NCI-H2171 (cell line): ENCODE measurements around the gene SLC4A9.
A peak's percentile ranks its signal among the peaks of the same experiment; 100 is the strongest.
"Not testable (repeated sequence)": the region's sequence is repeated elsewhere in the genome, so short reads cannot be mapped to it uniquely, and the experiment has no call there.

Experiments used
- DNase-seq: peaks from one replicate; lab custom pipeline; 2025; lab: John Stamatoyannopoulos, UW

The SLC4A9 gene

GRCh38 chr5:140339636-140340035 is 20.4 kb upstream of the SLC4A9 start:
- DNase-seq: no peak

DNA sequence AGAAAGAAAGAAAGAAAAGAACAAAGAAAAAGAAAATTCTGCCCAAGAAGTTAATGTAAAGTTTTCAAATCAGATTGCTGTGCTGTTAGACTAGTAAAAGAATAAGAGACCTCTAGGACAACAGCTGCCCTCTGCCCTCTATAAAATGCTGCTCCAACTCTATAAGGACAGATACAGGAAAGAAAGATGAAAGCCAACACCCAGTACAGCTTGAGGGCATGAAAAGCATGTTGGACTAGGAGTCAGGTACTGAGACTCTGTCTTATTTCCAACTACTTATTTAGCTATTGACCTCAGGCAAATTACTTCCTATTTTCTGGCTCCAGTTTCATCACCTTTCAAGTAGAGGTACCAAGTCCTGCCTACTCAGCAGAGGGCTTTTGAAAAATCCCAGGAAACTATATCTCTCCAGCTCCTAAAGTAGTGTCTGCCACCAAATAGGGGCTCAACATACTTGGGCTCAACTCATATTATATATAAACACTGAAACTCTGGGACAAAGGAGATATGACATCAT is 19.3 kb upstream of the SLC4A9 start:
- no peak for DNase-seq

GRCh38 chr5:140341591-140341990 is 18.4 kb upstream of the SLC4A9 start:
- no peak for DNase-seq

DNA sequence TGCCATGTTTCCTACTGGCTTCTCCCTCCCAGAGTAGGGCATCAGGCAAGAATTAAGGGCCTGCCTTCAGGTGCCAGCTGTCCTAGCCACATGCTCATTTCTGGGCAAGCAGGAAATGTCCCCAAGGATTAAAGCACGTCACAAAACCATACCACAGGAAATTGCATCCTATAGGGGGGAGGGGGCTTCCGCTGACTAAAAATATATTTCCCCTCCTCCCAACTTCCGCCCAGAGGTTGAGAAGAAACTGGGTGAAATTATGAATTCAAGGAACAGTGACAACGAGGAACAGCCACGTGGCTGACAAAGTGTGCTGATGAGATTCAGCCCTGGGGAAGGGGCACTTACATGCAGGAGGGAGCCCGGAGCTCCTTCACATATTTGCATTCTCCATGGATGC is 17.7 kb upstream of the SLC4A9 start:
- no peak for DNase-seq

- DNase-seq: no peak
Measured at GRCh38 chr5:140342896-140343295, 17.1 kb upstream of the SLC4A9 start.

GRCh38 chr5:140343849-140344248 is 16.1 kb upstream of the SLC4A9 start:
- DNase-seq: not testable (repeated sequence)

DNA sequence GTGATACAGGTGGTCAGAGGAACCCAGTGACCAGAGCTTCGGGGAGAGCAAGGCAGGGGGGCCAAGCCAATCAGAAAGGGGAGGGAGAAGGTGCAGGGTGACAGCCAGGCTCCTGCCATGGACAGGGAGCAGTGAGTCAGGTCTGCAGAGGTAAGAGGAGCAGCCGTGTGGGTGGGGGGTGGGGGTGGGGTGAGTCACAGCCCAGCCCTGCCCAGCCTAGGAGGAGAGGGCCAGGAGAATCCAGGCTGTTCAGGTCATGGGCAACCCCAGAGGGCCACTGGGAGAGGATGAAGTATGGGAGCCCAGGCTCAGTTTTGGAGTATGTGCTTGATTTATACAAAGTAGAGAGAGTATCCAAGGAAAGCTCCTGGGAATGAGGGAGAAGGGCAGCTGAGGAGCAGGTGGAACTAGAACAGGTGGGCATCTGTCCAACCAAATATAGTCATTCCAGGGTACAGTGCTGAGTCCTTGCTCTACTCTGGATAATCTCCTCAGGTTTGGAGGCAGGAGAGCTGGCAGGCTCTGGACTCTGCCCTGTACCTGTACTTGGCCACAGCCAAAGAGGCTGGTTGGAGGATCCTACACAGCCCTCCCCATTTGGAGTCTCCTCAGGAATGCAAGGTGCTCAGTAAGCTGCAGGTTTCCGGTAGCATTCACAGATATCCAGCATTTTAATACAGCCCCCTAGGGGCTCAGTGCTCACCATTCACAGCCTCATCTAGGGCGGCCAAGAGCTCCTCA is 15.1 kb upstream of the SLC4A9 start:
- no peak for DNase-seq

- DNase-seq: no peak
Measured at GRCh38 chr5:140345919-140346347, 14.1 kb upstream of the SLC4A9 start.

GRCh38 chr5:140346348-140347221 is 13.4 kb upstream of the SLC4A9 start, which contains the start of gene HBEGF:
TSS of gene HBEGF (minus strand) at chr5:140346603. CDS start at chr5:140346328, 275 bp downstream.
- DNase-seq: no peak

DNA sequence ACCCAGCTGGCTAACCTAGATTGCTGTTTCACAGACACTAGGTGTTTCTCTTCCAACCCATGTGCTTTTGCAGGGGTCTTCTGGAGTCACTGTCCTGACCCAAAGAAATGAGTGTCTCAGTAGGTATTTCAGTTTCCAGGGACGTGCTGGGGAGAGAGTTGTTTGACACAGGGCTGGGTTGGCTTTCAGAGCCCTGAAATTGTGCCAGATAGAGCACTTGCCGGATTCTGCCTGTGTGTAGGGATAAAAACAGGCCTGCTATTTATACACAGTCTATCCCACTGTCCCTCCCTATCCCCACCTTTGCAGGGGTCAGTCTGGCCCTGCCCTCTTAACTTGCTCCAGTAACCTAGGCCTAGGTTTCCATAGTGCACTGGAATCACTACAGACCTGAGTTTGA is 12.6 kb upstream of the SLC4A9 start:
- DNase-seq: no peak

DNA sequence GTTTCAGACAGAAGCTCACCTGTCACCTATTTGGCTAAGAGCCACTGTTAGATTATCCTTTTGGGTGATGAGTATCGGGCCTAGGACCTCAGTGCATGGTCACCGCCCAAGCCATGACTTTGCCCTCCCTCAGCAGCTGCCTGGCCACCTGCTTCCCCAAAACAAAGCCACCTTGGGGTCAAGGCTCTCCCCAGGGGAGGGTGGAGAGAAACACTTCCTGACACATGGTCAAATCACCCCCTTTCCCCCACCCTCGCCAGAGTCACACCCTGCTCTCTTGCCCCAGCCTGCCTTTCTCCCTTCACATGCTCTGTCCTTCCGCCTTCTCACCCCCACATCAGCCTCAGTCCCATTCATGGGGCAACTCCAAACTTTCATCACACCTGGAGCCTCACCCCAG is 11.9 kb upstream of the SLC4A9 start:
- no peak for DNase-seq

DNA sequence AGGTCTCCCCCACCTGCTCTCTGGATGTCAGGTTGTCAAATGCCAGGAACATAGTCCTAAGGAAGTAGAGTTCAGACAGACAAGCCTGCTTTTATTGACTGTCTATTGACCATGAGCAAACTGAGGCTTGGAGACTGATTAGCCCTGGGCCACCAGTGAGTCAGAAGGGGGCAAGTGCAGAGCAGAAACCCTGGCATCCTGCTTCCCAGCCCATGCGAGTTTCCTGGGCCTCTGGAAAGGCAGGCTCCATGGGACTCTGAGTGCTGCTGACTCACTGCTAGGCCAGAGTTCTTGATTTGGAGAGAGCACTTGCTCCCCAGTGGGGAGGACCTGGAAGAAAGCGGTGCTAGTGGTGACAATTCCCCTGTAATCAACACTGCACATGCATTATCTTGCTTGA is 10.8 kb upstream of the SLC4A9 start:
- no peak for DNase-seq

DNA sequence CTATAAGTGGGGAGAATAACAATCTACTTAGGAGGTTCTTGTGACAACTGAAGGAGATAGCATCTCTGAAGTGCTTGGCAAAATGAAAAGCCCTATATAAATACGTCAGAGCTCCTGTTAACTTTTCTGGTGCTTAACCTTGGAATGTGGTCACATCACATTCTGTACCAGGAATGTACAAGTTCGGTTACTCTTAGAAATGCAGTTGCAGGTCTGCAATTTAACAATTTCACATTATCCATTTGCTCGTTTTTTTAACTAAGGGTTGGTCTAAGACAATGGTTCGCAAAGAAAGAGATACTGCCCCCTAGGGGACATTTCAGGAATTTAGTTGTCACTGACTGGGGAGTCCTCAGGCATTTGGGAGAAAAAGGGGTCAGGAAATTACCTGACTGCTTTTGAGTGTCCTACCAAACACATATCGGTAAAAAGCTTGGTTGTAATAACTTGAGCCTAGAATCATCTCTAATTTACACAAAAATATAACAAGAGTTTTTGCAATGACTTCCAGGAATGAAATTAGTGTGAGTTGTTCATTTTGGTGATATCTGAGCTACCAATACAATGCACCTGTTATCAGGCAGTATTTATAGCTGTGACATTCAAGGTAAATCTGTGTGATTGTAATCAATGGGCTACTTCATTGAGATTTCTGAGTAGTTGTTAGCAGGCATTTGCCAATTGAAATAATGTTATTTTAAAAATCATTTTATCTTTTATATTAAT is 8.2 kb upstream of the SLC4A9 start:
- DNase-seq: no peak

DNA sequence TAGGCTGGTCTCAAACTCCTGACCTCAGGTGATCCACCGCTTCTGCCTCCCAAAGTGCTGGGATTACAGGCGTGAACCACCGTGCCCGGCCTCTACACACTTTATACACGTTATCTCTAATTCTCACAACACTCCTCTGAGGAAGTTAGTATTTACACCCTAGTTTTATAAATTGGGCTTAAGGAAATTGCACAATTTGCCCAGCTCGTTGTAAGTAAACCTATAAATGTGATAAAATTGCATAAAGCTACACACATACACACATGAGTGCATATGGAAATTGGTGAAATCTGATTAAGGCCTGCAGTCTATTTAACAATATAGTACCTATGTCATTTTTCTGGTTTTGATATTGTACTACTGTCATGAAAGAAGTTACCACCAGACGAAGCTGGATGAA is 4.4 kb upstream of the SLC4A9 start:
- no peak for DNase-seq

DNA sequence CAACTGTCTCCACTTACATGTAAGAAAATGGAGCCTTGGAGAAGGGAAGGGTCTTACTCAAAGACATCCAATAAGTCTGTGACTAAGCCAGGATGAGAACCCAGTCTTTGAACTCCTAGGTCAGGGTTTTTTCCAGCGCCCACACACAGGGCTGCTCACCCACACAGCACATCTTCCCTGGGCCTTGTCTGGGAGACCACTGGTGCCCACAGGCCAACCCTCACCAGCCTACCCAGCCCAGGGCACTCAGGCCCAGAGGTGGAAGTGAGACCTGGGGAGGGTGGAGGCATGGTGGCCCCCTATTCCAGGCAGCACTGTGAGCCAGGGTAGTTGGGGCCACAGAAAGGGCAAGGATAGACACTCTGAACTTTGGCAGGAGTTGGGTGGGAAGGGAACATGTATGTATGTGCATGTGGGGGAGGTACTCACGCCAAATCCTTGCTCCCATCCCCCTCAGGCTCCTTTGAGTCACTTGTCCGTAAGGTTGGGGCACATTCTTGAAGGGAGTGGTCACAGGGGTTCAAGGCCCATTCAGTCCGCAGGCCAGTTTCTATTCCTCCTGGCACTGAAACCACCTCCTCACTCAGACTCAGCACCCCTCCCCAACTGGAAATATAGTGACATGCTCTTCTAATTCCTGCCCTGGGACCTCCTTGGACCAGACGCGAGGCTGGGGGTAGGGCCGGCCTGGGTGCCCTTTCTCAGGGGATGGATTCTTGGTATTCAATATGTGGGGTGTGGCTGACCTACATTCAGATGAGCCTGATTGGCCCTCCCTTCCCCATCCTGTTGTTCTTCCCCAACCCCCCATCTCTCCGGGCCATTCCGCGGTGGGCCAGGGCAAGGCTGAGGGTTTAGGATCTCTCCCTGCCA is 2.9 kb upstream of the SLC4A9 start:
- DNase-seq: no peak

DNA sequence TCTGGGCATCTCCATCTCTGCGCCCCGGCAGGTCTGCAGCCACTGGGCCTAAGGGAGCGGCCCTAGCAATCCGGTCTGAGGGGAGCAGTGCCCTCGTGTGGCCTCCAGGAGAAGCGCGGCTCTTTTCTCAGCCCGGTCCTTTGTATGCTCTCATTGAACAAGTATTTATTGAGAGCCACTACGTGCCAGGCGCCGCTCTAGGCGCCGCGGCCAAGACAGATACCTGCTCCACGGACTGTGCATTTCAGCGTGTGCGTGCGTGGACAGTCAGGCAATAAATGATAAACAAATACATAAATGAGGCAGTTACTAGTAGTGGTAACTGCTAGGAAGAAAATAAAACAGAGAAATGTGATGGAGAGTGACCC is 2.3 kb upstream of the SLC4A9 start:
- peak; percentile 48 for DNase-seq

DNA sequence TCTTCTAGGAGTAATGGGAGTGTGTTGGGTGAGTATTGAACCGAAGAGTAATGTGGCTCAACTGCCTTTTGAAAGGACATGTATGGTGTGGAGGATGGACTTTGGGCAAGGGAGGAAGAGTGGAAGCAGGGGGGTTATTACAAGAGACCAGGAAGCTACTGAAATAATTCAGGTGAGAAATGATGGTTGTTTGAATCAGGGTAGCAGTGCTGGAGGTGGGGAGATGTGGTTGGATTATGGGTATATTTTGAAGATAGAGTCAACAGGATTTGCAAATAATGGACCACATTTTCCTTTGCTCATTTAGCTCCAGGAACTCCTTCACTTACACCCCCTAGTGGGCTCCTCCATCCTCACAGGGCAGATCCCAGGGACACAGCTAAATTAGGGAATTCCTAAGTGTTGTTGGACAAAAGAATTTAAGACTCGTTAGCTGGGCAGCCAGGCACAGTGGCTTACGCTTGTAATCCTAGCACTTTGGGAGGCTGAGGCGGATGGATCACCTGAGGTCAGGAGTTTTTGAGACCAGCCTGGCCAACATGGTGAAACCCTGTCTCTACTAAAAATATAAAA is 1.2 kb upstream of the SLC4A9 start:
- no peak for DNase-seq

GRCh38 chr5:140360681-140361479 is 886 bp downstream of the SLC4A9 start:
- DNase-seq: no peak

DNA sequence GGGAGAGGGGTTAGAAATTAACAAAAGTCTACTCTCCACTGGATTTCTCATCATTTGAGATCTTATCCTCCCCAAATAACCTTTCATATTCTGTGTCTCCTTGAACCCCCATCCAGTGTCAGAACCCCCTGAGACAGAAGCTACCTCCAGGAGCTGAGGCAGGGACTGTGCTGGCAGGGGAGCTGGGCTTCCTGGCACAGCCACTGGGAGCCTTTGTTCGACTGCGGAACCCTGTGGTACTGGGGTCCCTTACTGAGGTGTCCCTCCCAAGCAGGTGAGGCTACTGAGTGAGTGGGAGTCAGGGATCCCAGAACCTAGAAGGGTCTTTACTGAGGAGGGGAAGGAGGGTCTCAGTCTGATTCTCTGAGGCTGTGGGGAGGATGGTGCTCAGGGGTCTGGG is 1.9 kb downstream of the SLC4A9 start:
- no peak for DNase-seq

DNA sequence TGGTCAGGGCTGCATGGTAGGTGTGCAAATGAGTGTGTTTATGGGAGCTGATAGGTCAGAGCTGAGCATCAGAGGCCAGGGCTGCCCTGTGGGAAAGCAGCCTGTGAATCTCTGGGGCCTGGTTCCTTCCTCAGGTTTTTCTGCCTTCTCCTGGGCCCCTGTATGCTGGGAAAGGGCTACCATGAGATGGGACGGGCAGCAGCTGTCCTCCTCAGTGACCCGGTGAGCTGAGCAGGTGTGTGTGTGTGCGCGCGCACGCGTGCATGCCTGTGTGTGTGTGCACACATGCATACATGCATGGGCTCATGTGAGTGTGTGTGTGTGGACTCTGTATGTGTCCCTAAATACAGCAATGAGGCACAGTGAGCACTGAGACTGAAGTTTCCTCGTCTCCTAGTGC is 2.3 kb downstream of the SLC4A9 start:
- DNase-seq: no peak
